Skeletal muscle satellite cell (primary cell): ENCODE data around the gene OLAH.
A peak's percentile ranks its signal among the peaks of the same experiment; 100 is the strongest.

Source experiments
- H3K27me3 ChIP-seq: 2 replicates; pipeline ENCODE4 v1.7.0; 2013; ENCODE audit warnings: low read length; ENCODE audit not compliant: control insufficient read depth, insufficient read depth
- H3K36me3 ChIP-seq: 2 replicates; pipeline ENCODE4 v1.7.0; 2013; ENCODE audit warnings: mild to moderate bottlenecking, control low read depth, low read length; ENCODE audit not compliant: insufficient read depth
- H3K4me1 ChIP-seq: 2 replicates; pipeline ENCODE4 v1.7.0; 2013; ENCODE audit warnings: low read length; ENCODE audit not compliant: control insufficient read depth, insufficient read depth
- H3K4me2 ChIP-seq: 2 replicates; pipeline ENCODE4 v1.7.0; 2013; ENCODE audit warnings: mild to moderate bottlenecking, low read length
- H3K4me3 ChIP-seq: 2 replicates; pipeline ENCODE4 v1.7.0; 2013; ENCODE audit warnings: low read length
- H3K9ac ChIP-seq: 2 replicates; pipeline ENCODE4 v1.7.0; 2013; ENCODE audit warnings: mild to moderate bottlenecking, low read depth, low read length, moderate library complexity
- H3K9me3 ChIP-seq: replicated peaks from 2 replicates; pipeline ENCODE4 v1.7.0; 2013; ENCODE audit warnings: mild to moderate bottlenecking, control low read depth, low read length

Gene OLAH

DNA sequence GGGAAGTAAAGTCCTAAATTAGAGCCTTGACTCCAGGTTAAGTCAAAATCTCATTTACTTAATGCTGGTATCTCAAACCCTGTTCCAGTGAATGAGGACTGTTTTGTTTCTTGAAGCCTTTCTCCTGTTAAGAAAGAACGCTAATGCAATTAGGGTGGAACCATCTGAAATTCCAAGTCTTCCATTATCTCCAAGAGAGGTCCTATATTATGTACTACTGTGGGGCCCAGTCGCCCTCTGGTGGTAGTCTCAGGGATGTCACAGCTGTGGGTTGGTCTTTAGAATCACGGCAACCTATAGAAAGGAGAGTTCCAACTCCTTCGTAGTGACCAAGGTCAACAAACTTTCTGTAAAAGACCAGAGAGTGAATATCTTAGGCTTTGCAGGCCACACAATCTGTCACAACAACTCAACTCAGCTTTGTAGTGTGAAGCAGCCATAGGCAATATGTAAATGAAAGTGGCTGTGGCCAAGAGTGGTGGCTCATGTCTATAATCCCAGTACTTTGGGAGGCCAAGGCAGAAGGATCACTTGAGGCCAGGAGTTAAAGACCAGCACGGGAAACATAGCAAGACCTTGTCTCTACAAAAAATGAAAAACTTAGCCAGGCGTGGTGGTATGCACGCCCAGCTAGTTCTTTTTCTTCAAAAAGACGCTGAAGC, 62.7 kb downstream of the OLAH start:
- no peaks in the 10 kb centered on the region for H3K4me1 ChIP-seq
- H3K4me2 ChIP-seq, result no peak overlapping the region
- peaks cover 58% of the 10 kb centered on the region for H3K36me3 ChIP-seq
- no peaks in the 10 kb centered on the region for H3K27me3 ChIP-seq
- H3K9ac ChIP-seq, result no peak overlapping the region
- H3K9me3 ChIP-seq, result no peaks in the 10 kb centered on the region
- no peak overlapping the region for H3K4me3 ChIP-seq

DNA sequence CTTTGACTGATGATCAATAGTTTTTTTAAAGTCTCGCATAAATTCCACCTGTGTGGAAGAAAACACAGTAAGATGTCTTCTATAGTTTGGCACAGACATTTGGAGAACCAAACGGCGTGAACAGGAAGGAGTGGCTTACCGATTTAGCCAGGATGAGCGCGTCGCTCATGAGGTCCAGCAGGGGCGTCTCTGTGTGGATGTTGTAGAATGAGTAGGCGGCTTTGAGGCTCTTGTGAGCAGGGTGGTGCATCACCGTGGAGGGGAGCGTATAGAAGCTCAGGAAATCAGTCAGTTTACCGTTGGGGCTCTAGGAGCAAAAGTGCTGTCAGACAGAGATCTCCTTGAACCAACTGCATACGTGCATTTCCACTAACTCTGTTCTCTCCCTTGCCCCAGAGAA, 68.9 kb downstream of the OLAH start:
- Histone ChIP-seq H3K4me2 (no peak overlapping the region), H3K4me1 (no peaks in the 10 kb centered on the region), H3K27me3 (no peaks in the 10 kb centered on the region), H3K9ac (no peak overlapping the region), H3K9me3 (no peaks in the 10 kb centered on the region), H3K36me3 (peaks cover 36% of the 10 kb centered on the region), H3K4me3 (no peak overlapping the region)

DNA sequence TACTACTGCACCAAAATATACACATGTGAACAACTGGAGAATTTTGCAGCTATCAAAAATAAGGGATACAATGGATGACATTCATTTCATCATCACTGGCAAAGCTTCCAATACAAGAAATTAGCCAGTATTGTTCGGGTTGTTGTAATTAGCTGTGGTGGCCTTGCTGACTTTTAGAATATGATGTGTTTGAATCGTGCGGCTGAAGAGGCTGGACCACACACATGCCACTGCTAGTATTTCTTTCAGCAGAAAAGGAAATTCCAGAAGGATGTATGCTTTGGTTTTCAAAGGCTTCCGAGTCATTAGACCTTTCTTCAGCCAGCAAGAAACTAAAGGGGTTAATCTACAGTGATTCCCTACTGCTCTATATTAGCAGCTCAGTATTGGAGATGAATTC, 70.0 kb downstream of the OLAH start:
- no peak overlapping the region for H3K4me3 ChIP-seq
- H3K9me3 ChIP-seq, result no peaks in the 10 kb centered on the region
- no peak overlapping the region for H3K4me2 ChIP-seq
- peaks cover 33% of the 10 kb centered on the region for H3K36me3 ChIP-seq
- no peak overlapping the region for H3K9ac ChIP-seq
- H3K27me3 ChIP-seq, result no peaks in the 10 kb centered on the region
- no peaks in the 10 kb centered on the region for H3K4me1 ChIP-seq

DNA sequence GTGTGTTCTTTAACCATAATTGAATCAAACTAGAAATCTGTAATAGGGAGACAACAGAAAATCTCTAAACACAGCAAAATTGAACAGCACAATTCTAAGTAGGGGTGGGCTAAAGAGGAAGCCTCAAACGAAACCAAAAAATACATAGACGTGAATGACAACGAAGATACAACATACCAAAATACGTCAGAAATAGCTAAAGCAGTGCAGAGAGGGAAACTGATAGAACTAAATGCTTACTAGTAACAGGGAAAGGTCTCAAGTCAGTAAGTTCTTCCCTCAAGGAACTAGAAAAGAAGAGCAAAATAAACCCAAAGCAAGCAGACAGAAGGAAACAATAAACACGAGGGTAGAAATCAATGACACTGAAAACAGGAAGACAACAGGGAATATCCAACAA, 72.5 kb downstream of the OLAH start:
- no peak overlapping the region for H3K4me2 ChIP-seq
- peaks cover 9% of the 10 kb centered on the region for H3K4me1 ChIP-seq
- peaks cover 31% of the 10 kb centered on the region for H3K36me3 ChIP-seq
- no peaks in the 10 kb centered on the region for H3K27me3 ChIP-seq
- H3K4me3 ChIP-seq, result no peak overlapping the region
- H3K9ac ChIP-seq, result no peak overlapping the region
- H3K9me3 ChIP-seq, result no peaks in the 10 kb centered on the region

DNA sequence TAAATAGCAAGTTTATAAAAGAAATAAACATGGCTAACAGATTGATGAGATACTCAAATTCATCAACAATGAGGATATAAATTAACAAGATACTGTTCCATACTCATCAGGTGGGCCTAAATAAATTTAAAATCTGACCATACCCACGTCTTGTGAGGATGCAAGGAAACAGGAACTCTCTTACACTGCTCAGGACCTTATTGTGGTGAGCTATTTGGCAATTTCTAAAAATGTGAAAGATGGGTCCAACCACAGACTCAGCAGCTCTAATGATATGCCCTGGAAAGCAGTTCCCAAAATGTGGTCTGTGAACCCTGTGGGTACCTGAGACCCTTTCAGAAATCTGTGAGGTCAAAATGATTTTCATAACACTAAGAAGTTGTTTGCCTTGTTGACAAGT, 74.9 kb downstream of the OLAH start:
- H3K4me2 ChIP-seq, result no peak overlapping the region
- peaks cover 30% of the 10 kb centered on the region for H3K4me1 ChIP-seq
- H3K4me3 ChIP-seq, result no peak overlapping the region
- H3K9ac ChIP-seq, result no peak overlapping the region
- no peaks in the 10 kb centered on the region for H3K9me3 ChIP-seq
- H3K27me3 ChIP-seq, result no peaks in the 10 kb centered on the region
- H3K36me3 ChIP-seq, result peaks cover 22% of the 10 kb centered on the region

DNA sequence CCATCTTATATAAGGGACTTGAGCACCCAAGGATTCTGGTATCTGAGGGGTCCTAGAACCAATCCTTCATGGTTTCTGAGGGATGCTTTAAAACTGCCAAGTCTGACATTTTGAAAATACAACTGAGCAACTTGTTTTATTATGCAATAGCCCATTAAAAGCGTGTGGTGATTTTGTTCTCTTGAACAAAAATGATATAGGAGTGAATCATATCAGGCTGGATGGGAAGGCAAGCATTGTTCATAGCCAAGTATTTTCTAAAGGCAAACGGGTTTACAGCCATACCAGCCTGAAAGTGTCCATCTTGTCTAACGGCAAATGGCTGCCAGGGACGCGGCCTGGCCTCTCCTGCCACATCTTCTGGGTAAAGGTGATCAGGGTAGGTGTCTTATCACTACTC, 76.8 kb downstream of the OLAH start:
- Histone ChIP-seq H3K9me3 (no peaks in the 10 kb centered on the region), H3K36me3 (peaks cover 36% of the 10 kb centered on the region)

DNA sequence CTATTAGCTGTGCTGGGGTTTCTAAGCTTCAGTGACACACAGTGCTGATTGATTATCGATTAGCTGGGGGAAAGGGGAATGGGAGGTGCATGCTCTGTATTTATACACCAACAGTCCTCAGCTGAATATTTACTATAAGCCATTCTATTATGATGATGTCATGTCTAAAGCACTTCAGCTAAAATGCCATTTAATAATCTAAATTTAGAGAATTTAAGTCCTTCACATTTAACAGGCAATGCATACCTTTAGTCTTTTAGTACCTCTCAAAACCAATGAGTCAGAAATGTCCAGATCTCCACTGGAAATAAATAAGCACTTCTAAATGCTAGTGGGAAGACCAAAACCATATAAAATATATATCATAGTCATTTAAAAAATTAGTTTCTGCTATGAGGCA, 78.0 kb downstream of the OLAH start:
- Histone ChIP-seq H3K9ac (no peak overlapping the region), H3K4me1 (peaks cover 34% of the 10 kb centered on the region), H3K4me2 (no peak overlapping the region), H3K36me3 (peaks cover 44% of the 10 kb centered on the region), H3K4me3 (no peak overlapping the region), H3K9me3 (no peaks in the 10 kb centered on the region), H3K27me3 (no peaks in the 10 kb centered on the region)

More for the DNA sequence above, 76.8 kb downstream of the OLAH start:
- Histone ChIP-seq H3K27me3 (no peaks in the 10 kb centered on the region), H3K4me3 (no peak overlapping the region), H3K4me2 (peak overlapping the region; percentile 54), H3K9ac (peak overlapping the region; percentile 52), H3K4me1 (peaks cover 34% of the 10 kb centered on the region)

DNA sequence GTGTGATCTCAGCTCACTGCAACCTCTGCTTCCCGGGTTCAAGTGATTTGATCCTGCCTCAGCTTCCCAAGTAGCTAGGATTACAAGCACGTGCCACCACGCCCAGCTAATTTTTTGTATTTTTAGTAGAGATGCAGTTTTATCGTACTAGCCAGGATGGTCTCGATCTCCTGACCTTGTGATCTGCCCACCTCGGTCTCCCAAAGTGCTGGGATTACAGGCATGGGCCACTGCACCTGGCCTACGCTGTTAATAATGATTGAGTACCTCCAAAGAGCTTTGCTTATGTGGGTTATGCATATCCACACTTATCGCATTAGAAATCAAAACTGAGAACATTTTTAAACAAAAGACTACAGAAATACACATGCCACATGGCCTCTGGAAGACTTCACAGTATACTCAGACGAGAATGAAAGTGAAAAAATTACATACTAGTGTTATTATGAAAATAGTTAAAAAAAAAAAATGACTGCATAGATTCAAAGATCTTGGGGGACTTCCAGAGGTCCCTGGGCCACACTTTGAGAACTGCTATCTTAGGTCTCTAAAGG, 78.8 kb downstream of the OLAH start:
- peaks cover 44% of the 10 kb centered on the region for H3K36me3 ChIP-seq
- H3K4me1 ChIP-seq, result peaks cover 34% of the 10 kb centered on the region
- no peaks in the 10 kb centered on the region for H3K27me3 ChIP-seq
- H3K4me3 ChIP-seq, result no peak overlapping the region
- peak overlapping the region; percentile 9 for H3K9ac ChIP-seq
- no peak overlapping the region for H3K4me2 ChIP-seq
- H3K9me3 ChIP-seq, result no peaks in the 10 kb centered on the region
